HG02588 (cell line): ENCODE results near the gene MATCAP1.
A peak's percentile ranks its signal among the peaks of the same experiment; 100 is the strongest.

Experiments used
- ATAC-seq: cut with Tn5 transposase; IDR thresholded peaks from one replicate; pipeline ENCODE4 v1.9.1; 2021; ENCODE audit warnings: mild to moderate bottlenecking, moderate library complexity; ENCODE audit not compliant: unreplicated experiment

The MATCAP1 gene

GRCh38 chr16:67174706-67175231 is 9.0 kb downstream of the MATCAP1 start:
- ATAC-seq = no peak

GRCh38 chr16:67173808-67174705 is 9.7 kb downstream of the MATCAP1 start:
- peak; percentile 34 for ATAC-seq

GRCh38 chr16:67173323-67173722 is 10.4 kb downstream of the MATCAP1 start:
- no peak for ATAC-seq

- no peak for ATAC-seq
Observed at GRCh38 chr16:67170949-67171649, 12.7 kb downstream of the MATCAP1 start.

GRCh38 chr16:67170168-67170948 is 13.4 kb downstream of the MATCAP1 start, which contains the start of gene NOL3:
TSS of gene NOL3 (plus strand) at chr16:67170538.
- ATAC-seq = peak; percentile 48

- no peak for ATAC-seq
Observed at GRCh38 chr16:67169642-67170167, 14.1 kb downstream of the MATCAP1 start.

GRCh38 chr16:67169011-67169451 is 14.7 kb downstream of the MATCAP1 start:
- ATAC-seq = no peak

GRCh38 chr16:67167588-67167987 is 16.2 kb downstream of the MATCAP1 start:
- ATAC-seq = no peak

- ATAC-seq = no peak
Observed at GRCh38 chr16:67166598-67167168, 17.1 kb downstream of the MATCAP1 start.

GRCh38 chr16:67166110-67166547 is 17.6 kb downstream of the MATCAP1 start:
- no peak for ATAC-seq

- no peak for ATAC-seq
Observed at GRCh38 chr16:67165121-67166078, 18.4 kb downstream of the MATCAP1 start.

GRCh38 chr16:67164599-67165061 is 19.1 kb downstream of the MATCAP1 start, which contains the start of gene HSF4:
TSS of gene HSF4 (plus strand) at chr16:67164745. CDS start at chr16:67164812, 67 bp downstream.
- ATAC-seq = no peak

- ATAC-seq = no peak
Observed at GRCh38 chr16:67163999-67164558, 19.7 kb downstream of the MATCAP1 start.

GRCh38 chr16:67163164-67163998 is 20.4 kb downstream of the MATCAP1 start:
- ATAC-seq = no peak

- no peak for ATAC-seq
Observed at GRCh38 chr16:67162506-67163163, 21.1 kb downstream of the MATCAP1 start.

GRCh38 chr16:67161595-67162058 is 22.1 kb downstream of the MATCAP1 start:
- ATAC-seq = no peak
